GM03348 (cell line): Measurements from ENCODE around the gene TCFL5.
"Not testable (repeated sequence)": the region's sequence is repeated elsewhere in the genome, so short reads cannot be mapped to it uniquely, and the experiment has no call there.

Experiments used
- DNase-seq: peaks from one replicate; pipeline ENCODE4 v3.0.0; 2012; ENCODE audit warnings: low spot score

The TCFL5 gene

DNA sequence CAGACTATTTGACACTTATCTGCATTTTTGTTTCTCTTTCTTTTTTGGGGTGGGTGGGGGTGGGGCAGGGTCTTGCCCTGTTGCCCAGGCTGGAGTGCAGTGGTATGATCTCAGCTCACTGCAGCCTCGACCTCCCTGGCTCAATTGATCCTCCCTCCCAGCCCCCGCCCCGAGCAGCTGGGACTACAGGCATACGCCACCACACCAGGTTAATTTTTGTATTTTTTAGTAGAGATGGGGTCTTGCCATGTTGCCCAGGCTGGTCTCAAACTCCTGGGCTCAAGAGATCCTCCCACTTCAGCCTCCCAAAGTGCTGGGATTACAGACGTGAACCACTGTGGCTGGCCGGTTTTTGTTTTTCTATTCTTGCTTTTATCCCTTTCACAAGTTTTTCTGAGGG is 8.3 kb downstream of the TCFL5 start:
- DNase-seq, result not testable (repeated sequence)

DNA sequence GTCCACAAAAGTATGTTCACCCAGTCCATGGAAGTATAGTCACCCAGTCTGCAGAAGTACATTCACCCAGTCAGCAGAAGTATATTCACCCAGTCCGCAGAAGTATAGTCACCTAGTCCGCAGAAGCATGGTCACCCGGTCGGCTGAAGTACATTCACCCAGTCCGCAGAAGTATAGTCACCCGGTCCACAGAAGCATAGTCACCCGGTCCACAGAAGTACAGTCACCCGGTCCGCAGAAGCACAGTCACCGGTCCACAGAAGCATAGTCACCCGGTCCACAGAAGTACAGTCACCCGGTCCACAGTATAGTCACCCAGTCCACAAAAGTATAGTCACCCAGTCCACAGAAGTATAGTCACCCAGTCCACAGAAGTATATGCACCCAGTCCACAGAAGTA is 8.8 kb downstream of the TCFL5 start:
- no peak for DNase-seq

DNA sequence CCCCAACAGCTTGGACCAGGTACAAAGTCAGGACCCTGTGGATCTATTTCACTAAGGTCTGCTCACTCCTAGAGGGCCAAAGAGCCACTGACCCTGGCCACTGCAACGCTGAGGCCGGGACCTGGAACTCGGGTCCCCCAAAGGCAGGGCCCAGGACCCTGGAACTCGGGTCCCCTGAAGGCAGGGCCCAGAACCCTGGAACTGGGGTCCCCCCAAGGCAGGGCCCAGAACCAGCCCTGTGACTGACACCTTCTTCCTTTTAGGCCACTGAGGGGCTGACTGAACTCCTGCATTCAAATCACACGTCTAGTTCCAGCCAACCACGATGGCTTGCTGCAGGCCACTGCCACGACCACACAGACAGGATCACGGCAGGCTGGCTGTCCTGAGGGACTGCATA is 9.4 kb downstream of the TCFL5 start:
- DNase-seq, result no peak

DNA sequence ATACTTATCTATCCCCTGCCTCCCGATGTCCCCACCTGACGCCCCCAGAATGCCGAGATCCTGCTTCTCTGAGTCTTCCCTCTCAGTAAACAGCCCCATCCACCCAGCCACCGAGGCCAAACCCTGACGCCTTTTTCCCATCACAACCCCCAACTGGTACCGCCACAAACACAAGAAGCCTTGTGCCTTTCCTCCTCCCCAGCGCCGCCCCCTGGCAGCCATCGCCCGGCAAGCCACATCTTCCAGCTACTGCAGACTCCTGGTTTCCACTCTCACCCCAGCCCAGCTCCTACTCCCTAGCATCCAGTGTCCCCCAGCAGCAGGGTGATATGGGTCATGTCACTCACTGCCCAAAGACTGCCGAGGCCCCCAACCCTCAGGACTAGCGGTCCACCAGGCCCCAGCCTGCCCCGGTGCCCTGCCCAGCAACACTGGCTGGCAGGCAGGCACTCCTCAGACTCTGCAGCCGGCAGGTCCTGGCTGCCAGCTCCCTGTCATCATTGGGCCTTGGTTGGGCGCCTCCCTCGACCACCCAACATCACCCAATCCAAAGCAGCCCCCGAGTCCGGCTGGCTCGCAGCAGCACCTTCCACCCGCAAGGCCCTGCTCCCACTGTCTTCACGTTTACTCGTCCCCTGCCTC is 11.2 kb downstream of the TCFL5 start:
- no peak for DNase-seq

DNA sequence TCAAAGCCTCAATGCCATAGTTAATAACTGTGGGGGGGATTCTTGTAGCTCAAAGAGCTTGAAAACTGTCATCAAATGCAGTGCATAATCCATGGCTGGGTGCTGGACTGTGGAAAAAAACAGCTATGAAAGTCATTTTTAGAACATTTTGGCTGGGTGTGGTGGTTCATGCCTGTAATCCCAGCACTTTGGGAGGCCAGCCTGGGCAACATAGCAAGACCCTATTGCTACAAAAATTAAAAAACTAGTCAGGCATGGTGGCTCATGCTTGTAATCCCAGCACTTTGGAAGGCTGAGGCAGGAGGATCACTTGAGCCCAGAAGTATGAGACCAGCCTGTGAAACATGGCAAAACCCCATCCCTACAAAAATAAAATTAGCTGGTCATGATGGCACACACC is 12.2 kb downstream of the TCFL5 start:
- DNase-seq, result no peak

DNA sequence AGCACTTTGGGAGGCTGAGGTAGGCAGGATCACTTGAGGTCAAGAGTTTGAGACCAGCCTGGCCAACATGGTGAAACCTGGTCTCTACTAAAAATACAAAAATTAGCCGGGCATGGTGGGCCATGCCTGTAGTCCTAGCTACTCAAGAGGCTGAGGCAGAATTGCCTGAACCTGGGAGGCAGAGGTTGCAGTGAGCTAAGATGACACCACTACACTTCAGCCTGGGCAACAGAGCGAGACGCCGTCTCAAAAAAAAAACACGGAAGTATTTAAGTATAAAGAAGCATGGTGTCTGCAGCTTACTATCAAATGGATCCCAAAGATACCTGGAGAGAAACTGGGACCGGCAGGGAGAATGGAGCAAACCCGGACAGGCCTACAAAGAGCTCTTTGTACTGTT is 12.7 kb downstream of the TCFL5 start:
- DNase-seq, result not testable (repeated sequence)

DNA sequence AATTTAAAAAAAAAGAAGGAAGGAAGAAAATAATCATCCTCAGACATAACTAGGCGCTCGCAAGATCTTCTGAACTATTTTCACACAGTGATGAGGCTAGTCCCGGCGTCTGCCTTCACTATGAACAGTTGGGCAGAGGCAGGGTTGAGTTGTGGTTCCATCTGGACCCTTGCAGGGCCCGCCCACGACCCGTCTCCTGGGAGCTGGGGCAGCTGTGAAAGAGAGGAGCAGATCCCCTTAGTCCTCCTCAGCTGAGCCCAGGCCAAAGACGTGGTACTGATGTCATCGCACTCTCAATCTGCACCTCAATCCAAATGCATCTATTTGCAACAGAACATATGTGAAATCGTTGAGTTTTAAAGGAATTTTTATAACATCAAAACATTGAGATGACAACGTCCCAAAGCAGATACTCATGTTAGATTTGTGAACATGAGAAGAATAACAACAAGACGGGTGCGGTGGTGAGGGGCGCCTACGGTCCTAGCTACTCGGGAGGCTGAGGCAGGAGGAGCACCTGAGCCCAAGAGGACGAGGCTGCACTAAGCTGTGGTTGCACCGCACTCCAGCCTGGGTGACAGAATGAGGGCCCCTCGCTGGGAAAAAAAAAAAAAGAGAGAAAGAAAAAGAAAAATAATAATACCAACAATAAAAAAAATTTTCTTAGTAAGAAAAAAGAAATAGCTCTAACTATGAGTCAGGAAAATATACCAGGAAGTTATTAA is 15.3 kb downstream of the TCFL5 start:
- DNase-seq, result no peak

DNA sequence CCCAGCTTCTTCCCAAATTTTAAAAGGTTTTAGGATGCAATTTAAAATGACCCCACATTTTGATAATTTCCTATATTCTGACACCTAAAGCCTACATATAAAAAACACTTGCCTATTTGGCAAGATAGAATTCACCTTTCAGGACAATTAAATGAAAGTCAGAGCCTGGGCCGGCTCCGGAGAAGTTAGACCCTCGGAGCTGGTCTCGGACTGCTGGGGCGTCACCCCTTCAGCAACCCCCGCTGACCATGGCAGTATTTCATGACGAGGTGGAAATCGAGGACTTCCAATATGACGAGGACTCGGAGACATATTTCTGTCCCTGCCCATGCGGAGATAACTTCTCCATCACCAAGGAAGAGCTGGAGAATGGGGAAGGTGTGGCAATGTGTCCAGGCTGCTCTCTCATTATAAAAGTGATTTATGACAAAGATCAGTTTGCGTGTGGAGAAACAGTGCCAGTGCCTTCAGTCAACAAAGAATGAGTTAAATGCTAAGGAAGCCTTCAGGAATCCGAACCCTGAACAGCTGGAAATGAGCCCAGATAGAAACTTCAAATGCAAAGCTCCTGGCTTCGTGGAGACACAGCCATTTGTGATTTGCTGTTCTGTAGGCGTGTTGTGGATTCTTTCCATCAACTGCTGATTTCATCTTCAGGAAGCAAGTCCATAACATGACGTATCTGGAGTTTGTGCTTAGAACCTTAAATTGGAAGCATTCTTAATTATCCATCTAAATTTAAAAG is 16.0 kb downstream of the TCFL5 start:
- DNase-seq, result no peak

DNA sequence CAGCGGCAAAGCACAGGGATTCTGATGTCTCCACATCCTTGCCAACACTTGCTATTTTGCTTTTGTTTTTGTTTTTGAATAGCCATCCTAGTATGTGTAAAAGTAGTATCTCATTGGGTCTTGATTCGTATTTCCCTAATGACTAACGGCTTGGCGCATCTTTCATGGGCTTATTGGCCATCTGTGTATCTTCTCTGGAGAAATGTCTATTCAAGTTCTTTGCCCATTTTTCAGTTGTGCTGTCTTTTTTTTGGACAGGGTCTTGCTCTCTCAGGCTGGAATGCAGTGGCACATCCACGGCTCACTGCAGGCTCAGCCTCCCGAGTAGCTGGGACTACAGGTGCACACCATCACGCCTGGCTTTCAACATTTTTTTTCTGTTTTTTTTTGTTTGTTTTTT is 17.4 kb downstream of the TCFL5 start:
- no peak for DNase-seq

DNA sequence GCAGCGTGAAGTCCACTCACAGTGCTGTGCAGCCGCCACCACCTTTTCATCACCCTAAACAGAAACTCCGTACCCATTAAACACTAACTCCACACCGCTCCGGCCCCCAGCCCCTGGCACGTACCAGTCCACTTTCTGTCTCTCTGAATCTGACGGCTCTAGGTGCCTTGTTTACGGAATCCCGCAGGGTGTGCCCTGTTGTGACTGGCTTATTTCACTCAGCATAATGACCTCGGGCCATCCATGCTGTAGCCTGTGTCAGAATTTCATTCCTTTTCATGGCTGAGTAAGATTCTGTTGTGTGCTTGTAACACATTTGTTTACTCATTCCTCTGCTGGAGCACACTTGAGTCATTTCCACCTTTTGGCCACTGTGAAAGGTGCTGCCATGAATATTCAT is 18.0 kb downstream of the TCFL5 start:
- DNase-seq, result no peak

DNA sequence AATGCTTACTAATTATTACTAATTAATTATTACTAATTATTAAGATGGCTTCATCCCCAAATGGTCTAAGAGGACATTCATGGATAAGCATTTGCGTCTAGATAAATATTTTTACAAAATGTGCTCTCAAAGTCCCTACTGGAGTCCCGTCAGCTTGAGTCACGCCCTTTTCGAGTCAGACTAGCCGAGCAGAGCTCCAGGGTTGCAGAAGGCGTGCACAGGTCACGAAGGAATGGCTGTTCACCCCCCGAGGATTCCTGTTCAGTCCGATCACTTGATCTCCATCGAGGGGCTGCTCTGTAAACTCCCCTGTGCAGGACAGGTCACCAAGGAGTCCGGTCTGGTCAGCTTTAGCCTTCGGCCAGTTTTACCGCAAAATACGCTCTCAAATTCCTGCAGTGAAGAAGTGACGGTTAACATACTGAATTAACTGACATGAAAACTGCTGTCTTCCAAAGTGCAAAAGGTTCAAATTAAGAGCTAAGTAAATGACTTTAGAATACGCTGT is 19.9 kb downstream of the TCFL5 start:
- DNase-seq, result no peak

DNA sequence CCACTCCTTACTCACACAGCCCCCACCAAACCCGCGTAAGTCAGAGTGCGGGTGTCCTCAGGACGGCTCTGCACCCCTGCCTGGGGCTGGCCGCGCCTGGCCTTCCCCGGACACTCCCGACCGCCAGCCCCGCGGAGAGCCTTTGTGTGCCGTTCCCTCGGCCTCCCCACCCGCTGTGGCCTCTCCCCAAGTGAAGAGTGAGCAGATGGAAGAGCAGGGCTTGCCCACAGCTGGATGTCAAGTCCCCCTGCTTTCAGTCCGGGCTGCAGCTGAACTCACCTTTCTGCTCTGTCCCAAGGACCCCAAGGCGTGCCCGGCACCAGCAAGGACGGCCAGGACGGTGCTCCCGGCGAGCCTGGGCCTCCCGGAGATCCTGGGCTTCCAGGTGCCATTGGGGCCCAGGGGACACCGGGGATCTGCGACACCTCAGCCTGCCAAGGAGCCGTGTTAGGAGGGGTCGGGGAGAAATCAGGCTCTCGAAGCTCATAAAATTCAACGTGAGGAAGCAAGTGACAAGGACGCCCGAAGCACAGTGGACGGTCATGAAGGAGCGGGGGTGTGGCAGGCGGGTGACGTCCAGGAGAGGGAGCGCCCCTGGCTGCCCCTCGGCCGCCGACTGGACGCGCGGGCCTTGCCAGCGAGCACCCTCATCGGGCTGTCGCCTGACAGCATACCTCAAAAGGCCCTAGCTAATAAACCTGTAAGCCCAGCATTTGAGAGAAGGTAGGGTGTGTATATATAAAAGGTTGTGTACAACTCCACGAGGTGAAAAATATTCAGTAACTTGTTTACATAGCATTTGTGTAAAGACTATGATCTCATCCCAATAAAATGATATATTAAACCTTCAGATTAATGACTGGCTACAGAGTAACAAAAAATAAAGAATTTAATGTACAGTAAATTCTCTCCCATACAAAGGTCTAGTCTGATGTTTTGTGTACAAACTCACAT is 21.1 kb downstream of the TCFL5 start:
- DNase-seq, result no peak

DNA sequence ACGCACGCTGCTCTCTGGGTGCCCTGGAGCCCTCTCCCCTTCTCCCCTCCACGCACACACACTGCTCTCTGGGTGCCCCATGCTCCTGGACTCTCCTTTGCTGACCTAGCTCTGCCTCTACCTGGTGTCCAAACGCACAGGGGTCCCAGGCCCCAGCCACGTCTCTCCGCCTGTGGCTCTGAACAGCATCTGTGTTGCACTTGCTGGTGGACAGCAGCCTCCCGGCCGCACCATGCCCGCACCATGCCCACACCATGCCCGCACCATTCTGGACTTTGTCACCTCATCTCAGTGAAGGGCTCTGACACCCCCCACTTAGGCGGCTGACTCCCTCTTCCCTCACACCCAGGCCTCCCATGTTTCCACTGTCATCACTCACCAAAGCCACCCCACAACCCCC is 21.8 kb downstream of the TCFL5 start:
- no peak for DNase-seq

DNA sequence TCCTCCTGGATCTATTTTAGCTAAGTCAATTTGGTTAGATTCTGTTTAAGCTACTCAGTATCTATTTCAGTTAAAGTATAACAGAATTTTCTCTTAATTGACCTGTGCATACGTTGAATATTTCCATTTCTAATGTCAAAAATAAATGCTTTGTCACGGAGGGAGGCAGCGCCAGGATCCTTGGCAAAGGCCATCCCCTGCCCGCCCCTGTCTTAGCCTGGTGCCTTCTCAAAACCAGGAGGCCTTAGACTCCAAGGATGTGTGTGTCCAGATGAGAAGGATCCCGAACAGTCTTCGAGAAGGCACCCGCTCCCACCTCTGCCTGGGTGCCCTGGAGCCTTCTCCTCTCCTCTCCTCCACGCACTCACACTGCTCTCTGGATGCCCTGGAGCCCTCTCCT is 22.4 kb downstream of the TCFL5 start:
- no peak for DNase-seq

DNA sequence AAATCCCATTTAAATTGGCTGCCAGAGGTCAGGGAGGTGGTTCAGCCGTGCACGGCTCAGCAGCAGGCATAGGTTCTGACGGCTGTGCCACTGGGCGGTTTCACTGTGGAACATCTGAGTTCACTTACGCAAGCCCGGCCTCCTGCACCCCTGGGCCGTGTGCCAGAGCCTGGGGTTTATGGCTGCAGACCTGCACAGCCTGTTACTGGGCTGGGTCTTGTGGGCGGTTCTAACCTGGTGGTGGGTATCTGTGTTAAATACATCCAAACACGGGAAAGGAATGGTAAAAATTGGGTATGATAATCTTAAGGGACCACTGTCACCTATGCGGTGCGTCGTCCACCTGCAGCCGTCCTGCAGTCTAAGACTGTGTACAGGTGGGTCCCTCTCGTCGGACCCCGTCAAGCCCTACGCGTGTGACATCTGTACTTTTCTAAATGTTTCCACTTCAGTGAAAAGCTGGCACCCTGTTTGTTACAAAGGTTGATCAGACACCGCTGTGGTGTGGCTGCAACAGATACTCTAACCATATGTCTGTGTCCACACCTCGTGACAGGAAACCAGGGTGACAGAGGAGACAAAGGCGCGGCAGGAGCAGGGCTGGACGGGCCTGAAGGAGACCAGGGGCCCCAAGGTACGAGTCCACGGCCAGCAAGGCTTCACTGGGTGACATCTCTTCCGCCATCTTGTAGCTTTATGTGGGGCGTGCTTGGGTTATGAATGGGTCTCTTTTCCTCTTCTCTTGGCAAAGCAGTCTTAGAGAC is 23.3 kb downstream of the TCFL5 start:
- no peak for DNase-seq

DNA sequence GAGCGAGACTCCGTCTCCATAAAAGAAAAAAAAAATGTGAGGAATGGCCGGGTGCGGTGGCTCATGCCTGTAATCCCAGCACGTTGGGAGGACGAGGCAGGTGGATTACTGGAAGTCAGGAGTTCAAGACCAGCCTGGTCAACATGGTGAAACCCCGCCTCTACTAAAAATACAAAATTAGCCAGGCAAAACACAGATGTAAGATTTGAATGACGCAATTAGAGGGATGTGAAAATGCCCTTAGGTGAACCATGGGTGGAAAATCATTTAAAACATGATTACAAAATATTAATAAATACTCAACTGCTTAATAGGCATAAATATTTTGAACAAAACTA is 23.9 kb downstream of the TCFL5 start:
- no peak for DNase-seq

DNA sequence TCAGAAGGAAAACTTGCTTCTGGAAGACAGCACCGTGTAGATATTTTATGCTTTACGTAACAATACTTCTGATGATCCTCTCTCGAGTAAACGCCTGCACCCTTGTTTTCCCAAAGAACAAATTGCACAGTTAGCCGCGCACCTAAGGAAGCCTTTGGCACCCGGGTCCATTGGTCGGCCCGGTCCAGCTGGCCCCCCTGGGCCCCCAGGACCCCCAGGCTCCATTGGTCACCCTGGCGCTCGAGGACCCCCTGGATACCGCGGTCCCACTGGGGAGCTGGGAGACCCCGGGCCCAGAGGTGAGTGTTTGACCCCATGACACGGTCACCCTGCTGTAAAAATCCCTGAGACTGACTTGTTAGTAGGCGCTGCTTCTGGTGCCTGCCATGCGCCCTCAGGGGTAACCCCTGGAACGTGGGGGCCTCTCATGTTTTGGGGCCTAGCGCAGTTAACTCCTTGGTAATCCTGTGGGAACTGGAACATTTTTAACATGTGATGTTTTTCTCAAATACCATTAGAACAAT is 24.6 kb downstream of the TCFL5 start:
- DNase-seq, result no peak

DNA sequence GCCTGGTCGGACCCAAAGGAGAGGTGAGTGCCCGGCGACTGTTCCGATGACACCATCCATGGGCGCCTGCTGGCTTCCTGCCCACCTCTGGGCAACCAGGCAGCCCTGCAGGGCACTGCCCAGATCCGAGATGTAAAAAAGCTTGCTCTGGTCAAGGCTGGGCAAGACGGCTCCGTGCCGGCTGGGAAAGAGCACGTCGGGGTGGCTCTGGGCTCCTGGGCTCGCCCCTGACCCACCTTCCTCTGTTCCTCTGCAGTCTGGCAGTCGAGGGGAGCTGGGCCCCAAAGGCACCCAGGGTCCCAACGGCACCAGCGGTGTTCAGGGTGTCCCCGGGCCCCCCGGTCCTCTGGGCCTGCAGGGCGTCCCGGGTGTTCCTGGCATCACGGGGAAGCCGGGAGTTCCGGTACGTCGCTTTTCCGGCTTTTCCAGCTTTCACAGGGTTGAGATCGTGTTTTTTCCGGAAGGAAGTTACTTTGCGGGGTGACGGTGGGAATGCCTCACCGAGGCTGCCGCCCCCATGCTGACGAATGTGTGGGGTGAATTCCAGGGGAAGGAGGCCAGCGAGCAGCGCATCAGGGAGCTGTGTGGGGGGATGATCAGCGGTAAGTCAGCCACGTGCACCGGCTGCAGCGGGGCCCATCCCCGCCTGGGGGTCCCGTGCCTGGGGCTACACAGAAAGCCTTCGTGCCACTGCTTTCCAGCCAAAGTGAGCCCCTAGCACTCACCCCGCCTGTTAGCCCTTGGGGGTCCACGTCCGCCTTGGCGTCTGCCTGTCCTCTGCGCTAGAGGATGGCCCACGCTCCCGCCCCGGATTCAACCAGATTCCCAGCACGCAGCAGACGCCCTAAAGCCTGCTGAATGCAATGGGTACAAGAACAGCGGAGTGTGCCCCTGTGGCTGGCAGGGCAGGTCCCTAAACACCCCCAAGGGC is 25.4 kb downstream of the TCFL5 start:
- no peak for DNase-seq

DNA sequence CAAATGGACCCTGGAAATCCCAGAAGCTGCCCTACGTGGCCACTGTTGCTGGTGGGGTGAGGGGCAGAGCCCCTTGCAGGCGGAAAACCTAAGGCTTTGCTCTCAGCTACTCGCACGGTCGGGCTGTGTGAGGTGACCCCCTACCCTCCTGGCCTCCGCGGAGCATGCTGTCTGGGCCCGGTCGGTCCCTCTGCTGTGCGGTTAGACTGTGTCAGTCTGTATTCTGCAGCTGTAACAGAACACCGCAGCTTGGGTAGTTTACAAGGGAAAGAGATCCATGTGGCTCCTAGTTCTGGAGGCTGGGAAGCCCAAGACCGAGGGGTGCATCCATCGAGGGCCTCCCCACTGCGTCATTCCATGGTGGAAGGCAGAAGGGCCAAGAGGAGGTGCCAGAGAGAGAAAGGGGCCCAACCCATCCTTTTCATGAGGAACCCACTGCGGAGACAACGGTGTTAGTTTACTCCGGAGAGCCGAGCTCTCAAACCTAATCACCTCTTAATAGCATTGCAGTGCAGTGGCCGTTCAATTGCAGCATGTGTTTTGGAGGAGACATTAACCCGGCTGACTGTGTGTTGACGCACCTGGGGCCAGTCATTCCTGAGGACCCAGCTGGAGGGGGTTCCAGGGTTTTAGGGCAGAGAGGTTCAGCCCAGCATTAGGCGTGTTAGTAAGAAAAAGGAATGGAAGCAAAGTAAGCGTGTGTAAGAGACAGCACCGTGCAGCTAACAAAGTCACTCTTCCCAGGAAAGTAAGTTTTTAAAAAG is 26.5 kb downstream of the TCFL5 start:
- DNase-seq, result no peak
